CD14-positive monocyte (primary cell): ENCODE measurements around the gene MAP1LC3B2. TPM values are rescaled to one million over a fixed set of nuclear protein-coding genes. Genes with fewer than 3 reads are reported as not detected.

Experiments used
- DNase-seq, 3 donors: peaks; one replicate each; pipeline ENCODE4 v3.0.0-alpha.2; 2011 to 2022
- H2AFZ ChIP-seq: 2 replicates; pipeline ENCODE4 v1.6.0; 2012; ENCODE audit warnings: mild to moderate bottlenecking, low read depth, low read length, inconsistent platforms; ENCODE audit not compliant: insufficient read depth, poor library complexity, severe bottlenecking
- H3K27ac ChIP-seq, 2 donors: 1 replicate in 1 of 2; 2 replicates in 1 of 2; pipeline ENCODE4 v1.5.1; 2012 to 2013; ENCODE audit warnings: low read length in 2 of 2, control low read depth in 1 of 2, inconsistent platforms in 1 of 2, low read depth in 1 of 2, mild to moderate bottlenecking in 1 of 2
- H3K27me3 ChIP-seq, 2 donors: one replicate each; pipeline versions ENCODE4 v1.6.0 to v1.6.1; 2011 to 2013; ENCODE audit warnings: low read length in 2 of 2; ENCODE audit not compliant: control insufficient read depth in 2 of 2, insufficient read depth in 2 of 2
- H3K36me3 ChIP-seq, 2 donors: replicated peaks in 1 of 2; 1 replicate in 1 of 2; 2 replicates in 1 of 2; pipeline versions ENCODE4 v1.5.1 to v1.6.1; 2012 to 2013; ENCODE audit warnings: low read length in 2 of 2, control low read depth in 1 of 2, inconsistent platforms in 1 of 2, mild to moderate bottlenecking in 1 of 2; ENCODE audit not compliant: insufficient read depth in 2 of 2, control insufficient read depth in 1 of 2
- H3K4me1 ChIP-seq, 2 donors: 1 replicate in 1 of 2; 2 replicates in 1 of 2; pipeline versions ENCODE4 v1.5.1 to v1.6.1; 2012 to 2013; ENCODE audit warnings: low read length in 2 of 2, control low read depth in 1 of 2, inconsistent platforms in 1 of 2, mild to moderate bottlenecking in 1 of 2, moderate library complexity in 1 of 2; ENCODE audit not compliant: insufficient read depth in 2 of 2, control insufficient read depth in 1 of 2
- H3K4me2 ChIP-seq: replicated peaks from 2 replicates; pipeline ENCODE3; 2012; ENCODE audit warnings: low read length, moderate library complexity, mild to moderate bottlenecking; ENCODE audit not compliant: poor library complexity, severe bottlenecking; ENCODE audit errors: extremely low read depth
- H3K4me3 ChIP-seq, 3 experiments: fragments of 200-600 bp in 1 of 3; sonication (generic) in 1 of 3; replicated peaks in 1 of 3; 1 replicate in 2 of 3; 2 replicates in 1 of 3; pipeline ENCODE4 v1.5.1; 2011 to 2013; ENCODE audit warnings: low read length in 3 of 3, mild to moderate bottlenecking in 3 of 3, control low read depth in 2 of 3, low read depth in 2 of 3, inconsistent platforms in 1 of 3, moderate library complexity in 1 of 3
- H3K79me2 ChIP-seq: 2 replicates; pipeline ENCODE4 v1.6.0; 2012; ENCODE audit warnings: mild to moderate bottlenecking, control low read depth, inconsistent platforms, low read length, moderate library complexity; ENCODE audit not compliant: insufficient read depth
- H3K9ac ChIP-seq: 2 replicates; pipeline ENCODE4 v1.6.0; 2017; ENCODE audit warnings: low read length, mild to moderate bottlenecking; ENCODE audit not compliant: insufficient read depth, poor library complexity, severe bottlenecking
- H3K9me3 ChIP-seq, 2 donors: replicated peaks in 1 of 2; 1 replicate in 1 of 2; 2 replicates in 1 of 2; pipeline versions ENCODE4 v1.5.1 to v1.6.1; 2012 to 2013; ENCODE audit warnings: low read length in 2 of 2, control low read depth in 1 of 2; ENCODE audit not compliant: control insufficient read depth in 1 of 2, insufficient read depth in 1 of 2
- H4K20me1 ChIP-seq: 2 replicates; pipeline ENCODE4 v1.6.0; 2012; ENCODE audit warnings: mild to moderate bottlenecking, low read length, control low read depth, moderate library complexity; ENCODE audit not compliant: insufficient read depth
- H3K27ac Mint-ChIP-seq, 7 donors: one replicate each; pipeline ENCODE4 v1.8.0; 2020; ENCODE audit warnings: mild to moderate bottlenecking in 7 of 7, mixed read lengths in 7 of 7, moderate library complexity in 6 of 7, inconsistent platforms in 2 of 7
- H3K27me3 Mint-ChIP-seq, 3 donors: one replicate each; pipeline ENCODE4 v1.8.0; 2021 to 2022; ENCODE audit warnings: low read depth in 3 of 3, mild to moderate bottlenecking in 3 of 3, mixed read lengths in 3 of 3, moderate library complexity in 3 of 3, inconsistent platforms in 1 of 3
- H3K36me3 Mint-ChIP-seq, 2 donors: one replicate each; pipeline ENCODE4 v1.8.0; 2020; ENCODE audit warnings: mixed read lengths in 2 of 2, inconsistent platforms in 1 of 2, mild to moderate bottlenecking in 1 of 2
- H3K4me1 Mint-ChIP-seq: one replicate; pipeline ENCODE4 v1.8.0; 2020; ENCODE audit warnings: mild to moderate bottlenecking, mixed read lengths
- H3K4me3 Mint-ChIP-seq, 2 donors: one replicate each; pipeline ENCODE4 v1.8.0; 2020; ENCODE audit warnings: mild to moderate bottlenecking in 2 of 2, mixed read lengths in 2 of 2, moderate library complexity in 1 of 2
- H3K9me3 Mint-ChIP-seq, 7 donors: one replicate each; pipeline ENCODE4 v1.8.0; 2020 to 2022; ENCODE audit warnings: mixed read lengths in 7 of 7, mild to moderate bottlenecking in 6 of 7, moderate library complexity in 6 of 7, inconsistent platforms in 2 of 7
- WGBS: methylation state at CpG from one replicate; pipeline ENCODE4 v1.1.5; 2013; ENCODE audit warnings: missing lambda C conversion rate; ENCODE audit not compliant: insufficient coverage; 5-methylcytosine and 5-hydroxymethylcytosine counted together
- intact Hi-C, 2 donors: fragments of 100-400 bp; cut with micrococcal nuclease; formaldehyde crosslinking; loops; one replicate each; pipeline versions ENCODE4 v1.15.0 to v1.15.1; 2023
- polyA plus RNA-seq, 3 donors: library from polyadenylated mRNA; depleted of rRNA in 1 of 3; unstranded in 2 of 3; stranded (reverse) in 1 of 3; fragments of 300-500 nt in 2 of 3; fragments of >200 nt in 1 of 3; fragmentation: Illumina TruSeq in 2 of 3; gene quantifications; 1 replicate in 2 of 3; 2 replicates in 1 of 3; pipeline ENCODE4 v1.2.3, GENCODE V29; 2012 to 2021
- TF ChIP-seq, protein P1 (sequence below): fragments of 200-600 bp; IDR thresholded peaks from one replicate; pipeline ENCODE4 v1.8.0; 2022; ENCODE audit warnings: antibody characterized with exemption, mild to moderate bottlenecking

MAP1LC3B2 gene
- polyA plus RNA-seq, 3 donors: 2.6 to 12.9 (median 6.4) TPM

DNA sequence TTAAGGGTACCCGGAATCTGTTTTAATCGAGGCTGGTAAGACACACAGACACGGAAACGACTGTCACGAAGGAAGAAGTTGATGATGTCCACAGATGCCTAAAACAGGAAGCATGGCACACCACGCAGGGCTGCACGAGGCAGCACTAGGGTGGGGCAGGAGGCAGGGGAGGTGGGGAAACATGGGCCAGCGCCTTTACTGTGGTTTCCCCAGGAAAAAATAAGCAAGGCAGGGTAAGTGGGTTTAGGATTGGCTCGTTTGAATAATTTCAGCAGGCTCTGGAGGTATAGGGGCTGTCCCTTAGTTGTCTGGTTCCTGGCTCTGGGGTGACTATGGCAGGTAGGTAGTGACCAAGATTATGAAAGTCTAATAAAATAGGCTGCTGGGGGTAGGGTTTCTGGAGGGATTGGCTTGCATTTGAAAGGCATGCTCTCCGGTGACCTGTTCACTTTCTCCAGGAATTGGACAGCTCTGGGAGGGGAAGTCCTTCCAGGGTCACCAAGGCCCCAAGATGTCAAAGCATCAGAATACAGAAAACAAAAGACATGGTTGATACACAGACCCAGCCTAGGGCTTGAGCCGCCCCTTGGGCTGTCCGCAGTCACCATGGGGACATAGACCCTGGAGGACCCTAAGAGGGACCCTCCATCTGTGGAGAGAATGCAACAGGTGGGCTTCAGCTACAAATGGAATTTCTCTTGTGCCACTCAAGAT is 35.3 kb downstream of the MAP1LC3B2 start:
- 21% methylated on average over 12 of the region's 12 CpGs for WGBS
- TF ChIP-seq, protein P1, sequence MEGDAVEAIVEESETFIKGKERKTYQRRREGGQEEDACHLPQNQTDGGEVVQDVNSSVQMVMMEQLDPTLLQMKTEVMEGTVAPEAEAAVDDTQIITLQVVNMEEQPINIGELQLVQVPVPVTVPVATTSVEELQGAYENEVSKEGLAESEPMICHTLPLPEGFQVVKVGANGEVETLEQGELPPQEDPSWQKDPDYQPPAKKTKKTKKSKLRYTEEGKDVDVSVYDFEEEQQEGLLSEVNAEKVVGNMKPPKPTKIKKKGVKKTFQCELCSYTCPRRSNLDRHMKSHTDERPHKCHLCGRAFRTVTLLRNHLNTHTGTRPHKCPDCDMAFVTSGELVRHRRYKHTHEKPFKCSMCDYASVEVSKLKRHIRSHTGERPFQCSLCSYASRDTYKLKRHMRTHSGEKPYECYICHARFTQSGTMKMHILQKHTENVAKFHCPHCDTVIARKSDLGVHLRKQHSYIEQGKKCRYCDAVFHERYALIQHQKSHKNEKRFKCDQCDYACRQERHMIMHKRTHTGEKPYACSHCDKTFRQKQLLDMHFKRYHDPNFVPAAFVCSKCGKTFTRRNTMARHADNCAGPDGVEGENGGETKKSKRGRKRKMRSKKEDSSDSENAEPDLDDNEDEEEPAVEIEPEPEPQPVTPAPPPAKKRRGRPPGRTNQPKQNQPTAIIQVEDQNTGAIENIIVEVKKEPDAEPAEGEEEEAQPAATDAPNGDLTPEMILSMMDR: no peak
- H4K20me1 ChIP-seq: no peaks in the 10 kb centered on the region
- no peak overlapping the region for H3K4me2 ChIP-seq
- peaks cover 3 to 4% of the 10 kb centered on the region in 2 donors for H3K36me3 Mint-ChIP-seq
- H3K4me3 ChIP-seq: no peak overlapping the region
- no peak overlapping the region for H2AFZ ChIP-seq
- no peaks in the 10 kb centered on the region for H3K9me3 ChIP-seq
- no peaks in the 10 kb centered on the region for H3K36me3 ChIP-seq
- peak; percentile 97 to 98 (median 97) for DNase-seq
- intact Hi-C loops: loop anchor here (2.0 to 10.0 kb wide), 4 partner anchors 42 to 320 kb away; partner anchors contain the start of gene MED13L (in 2 of the 2)
- H3K27me3 ChIP-seq: no peaks in the 10 kb centered on the region
- peaks cover 51 to 57% of the 10 kb centered on the region in 2 donors for H3K4me1 ChIP-seq
- H3K27ac ChIP-seq: peak overlapping the region; percentile 89 to 99
- H3K27me3 Mint-ChIP-seq: peaks cover 0 to 1% (median 0%) of the 10 kb centered on the region in 3 donors
- H3K9me3 Mint-ChIP-seq: peaks cover 0 to 5% (median 0%) of the 10 kb centered on the region in 7 donors
- peak overlapping the region in 1 of 2 donors; percentile 37 for H3K4me3 Mint-ChIP-seq
- peak overlapping the region; percentile 98 to 100 (median 99) for H3K27ac Mint-ChIP-seq
- peak overlapping the region; percentile 64 for H3K9ac ChIP-seq
- peaks cover 59% of the 10 kb centered on the region for H3K4me1 Mint-ChIP-seq
- no peaks in the 10 kb centered on the region for H3K79me2 ChIP-seq

- peaks cover 0 to 1% (median 0%) of the 10 kb centered on the region in 3 donors for H3K27me3 Mint-ChIP-seq
- no peak overlapping the region for H3K9ac ChIP-seq
- intact Hi-C loops: loop anchor here (2.0 to 10.0 kb wide), 3 partner anchors 42 to 320 kb away; partner anchors contain the start of gene MED13L (in 1 of the 2)
- peaks cover 56 to 62% of the 10 kb centered on the region in 2 donors for H3K4me1 ChIP-seq
- no peak overlapping the region for H2AFZ ChIP-seq
- peaks cover 63% of the 10 kb centered on the region for H3K4me1 Mint-ChIP-seq
- no peak overlapping the region for H3K4me3 Mint-ChIP-seq
- WGBS: 0% methylated on average over 1 of the region's 1 CpG
- H3K36me3 Mint-ChIP-seq: peaks cover 3 to 4% of the 10 kb centered on the region in 2 donors
- no peaks in the 10 kb centered on the region for H3K9me3 ChIP-seq
- H3K9me3 Mint-ChIP-seq: peaks cover 0 to 5% (median 0%) of the 10 kb centered on the region in 7 donors
- H3K79me2 ChIP-seq: no peaks in the 10 kb centered on the region
- DNase-seq: no peak
- no peaks in the 10 kb centered on the region for H3K27me3 ChIP-seq
- peak overlapping the region; percentile 50 to 100 (median 99) for H3K27ac Mint-ChIP-seq
- H3K36me3 ChIP-seq: no peaks in the 10 kb centered on the region
- H3K4me3 ChIP-seq: no peak overlapping the region
- H4K20me1 ChIP-seq: no peaks in the 10 kb centered on the region
- peak overlapping the region in 1 of 2 donors; percentile 99 for H3K27ac ChIP-seq
- no peak overlapping the region for H3K4me2 ChIP-seq
- TF ChIP-seq, protein P1: no peak
These were observed 36.0 kb downstream of the MAP1LC3B2 start for GRCh38 chr12:116595186-116595585.
